Activated CD4-positive, alpha-beta T cell treated with anti-CD3 and anti-CD28 coated beads for 36 hours (primary cell): Measurements from ENCODE around the gene CTPS1. TPM values are rescaled to one million over a fixed set of nuclear protein-coding genes. Genes with fewer than 3 reads are reported as not detected.

Experiments used
- ATAC-seq: fragments of 200-7000 bp; cut with Tn5 transposase; one replicate; pipeline ENCODE4 v1.10.0; 2021; ENCODE audit warnings: mild to moderate bottlenecking, moderate library complexity
- CTCF ChIA-PET: fragments of 350-600 bp; sonication (Branson Sonifier 250); formaldehyde crosslinking; loops from one replicate; lab custom pipeline; 2021; ENCODE audit warnings: antibody characterized with exemption; lab: Charles Lee
- POLR2A ChIA-PET: fragments of 350-600 bp; sonication (Branson Sonifier 250); formaldehyde crosslinking; loops from one replicate; lab custom pipeline; 2021; ENCODE audit warnings: antibody characterized with exemption, inconsistent platforms; lab: Charles Lee
- DNase-seq: peaks from one replicate; pipeline ENCODE4 v3.0.0-alpha.2; 2020
- H3K27ac Mint-ChIP-seq: one replicate; pipeline ENCODE4 v1.8.0; 2021; ENCODE audit warnings: mixed read lengths
- H3K27me3 Mint-ChIP-seq: one replicate; pipeline ENCODE4 v1.8.0; 2021; ENCODE audit warnings: mixed read lengths
- H3K36me3 Mint-ChIP-seq: one replicate; pipeline ENCODE4 v1.8.0; 2021; ENCODE audit warnings: low read depth, mixed read lengths
- H3K4me1 Mint-ChIP-seq: one replicate; pipeline ENCODE4 v1.8.0; 2021; ENCODE audit warnings: mixed read lengths
- H3K4me3 Mint-ChIP-seq: one replicate; pipeline ENCODE4 v1.8.0; 2021; ENCODE audit warnings: mild to moderate bottlenecking, moderate library complexity, mixed read lengths
- H3K9me3 Mint-ChIP-seq: one replicate; pipeline ENCODE4 v1.8.0; 2021; ENCODE audit warnings: low read depth, mixed read lengths
- intact Hi-C, 2 experiments: fragments of 100-400 bp; cut with DNase I in 1 of 2; cut with micrococcal nuclease in 1 of 2; formaldehyde crosslinking; loops; one replicate each; pipeline versions ENCODE4 v1.14.2 to v1.15.1; 2022 to 2024; cut with DNase I, micrococcal nuclease
- total RNA-seq, 2 experiments: library from RNA; stranded (reverse); gene quantifications; one replicate each; pipeline ENCODE4 v1.2.3, GENCODE V29; 2021

Gene CTPS1
- total RNA-seq, 2 experiments from 2014 or later = 89.5 to 106 TPM

GRCh38 chr1:40981691-40982448, 2.4 kb downstream of the CTPS1 start:
- peaks cover 65% of the 10 kb centered on the region for H3K4me1 Mint-ChIP-seq
- H3K27ac Mint-ChIP-seq = peak overlapping the region; percentile 93
- H3K9me3 Mint-ChIP-seq = no peaks in the 10 kb centered on the region
- peak overlapping the region; percentile 86 for H3K4me3 Mint-ChIP-seq
- H3K27me3 Mint-ChIP-seq = no peaks in the 10 kb centered on the region
- POLR2A ChIA-PET = interaction anchor here (1.2 kb wide), 1 partner anchor 608 kb away, joined by 5 read pairs; the partner anchor contains the start of gene SMAP2
- intact Hi-C loops = loop anchor here (5.0 kb wide), 6 partner anchors 35 to 1475 kb away; partner anchors contain the start of genes FOXO6 (in 1 of the 2), PPCS (in 1 of the 2), RLF (in 1 of the 2) and ZMYND12 (in 1 of the 2)
- H3K36me3 Mint-ChIP-seq = peaks cover 62% of the 10 kb centered on the region
- ATAC-seq (no peak), DNase-seq (no peak)
- CTCF ChIA-PET = interaction anchor here (4.0 kb wide), 1 partner anchor 21 kb away, joined by 22 read pairs; no protein-coding TSS in a partner anchor

- no peak for ATAC-seq
- H3K4me1 Mint-ChIP-seq = peaks cover 65% of the 10 kb centered on the region
- peaks cover 70% of the 10 kb centered on the region for H3K36me3 Mint-ChIP-seq
- DNase-seq = no peak
- peak overlapping the region; percentile 79 for H3K27ac Mint-ChIP-seq
- ChIA-PET CTCF (interaction anchor here (4.0 kb wide), 1 partner anchor 20 kb away, joined by 22 read pairs; no protein-coding TSS in a partner anchor), POLR2A (interaction anchor here (0.6 kb wide), 1 partner anchor 17 kb away, joined by 3 read pairs; no protein-coding TSS in a partner anchor)
- intact Hi-C loops = loop anchor here (5.0 kb wide), 6 partner anchors 35 to 1475 kb away; partner anchors contain the start of genes FOXO6 (in 1 of the 2), PPCS (in 1 of the 2), RLF (in 1 of the 2) and ZMYND12 (in 1 of the 2)
- H3K4me3 Mint-ChIP-seq = no peak overlapping the region
- no peaks in the 10 kb centered on the region for H3K27me3 Mint-ChIP-seq
- H3K9me3 Mint-ChIP-seq = no peaks in the 10 kb centered on the region
These were observed 3.2 kb downstream of the CTPS1 start for GRCh38 chr1:40982721-40983120.

- H3K4me1 Mint-ChIP-seq = peaks cover 65% of the 10 kb centered on the region
- intact Hi-C loops = loop anchor here (5.0 kb wide), 6 partner anchors 34 to 1474 kb away; partner anchors contain the start of genes FOXO6 (in 1 of the 2), PPCS (in 1 of the 2), RLF (in 1 of the 2) and ZMYND12 (in 1 of the 2)
- H3K36me3 Mint-ChIP-seq = peaks cover 76% of the 10 kb centered on the region
- ATAC-seq (no peak), DNase-seq (no peak)
- H3K4me3 Mint-ChIP-seq = peak overlapping the region; percentile 18
- H3K27ac Mint-ChIP-seq = peak overlapping the region; percentile 79
- no peaks in the 10 kb centered on the region for H3K27me3 Mint-ChIP-seq
- no peaks in the 10 kb centered on the region for H3K9me3 Mint-ChIP-seq
- CTCF ChIA-PET = interaction anchor here (4.0 kb wide), 1 partner anchor 20 kb away, joined by 22 read pairs; no protein-coding TSS in a partner anchor
- POLR2A ChIA-PET = interaction anchor here (0.6 kb wide), 1 partner anchor 17 kb away, joined by 3 read pairs; no protein-coding TSS in a partner anchor
These were observed 3.8 kb downstream of the CTPS1 start for GRCh38 chr1:40983286-40983685.

DNA sequence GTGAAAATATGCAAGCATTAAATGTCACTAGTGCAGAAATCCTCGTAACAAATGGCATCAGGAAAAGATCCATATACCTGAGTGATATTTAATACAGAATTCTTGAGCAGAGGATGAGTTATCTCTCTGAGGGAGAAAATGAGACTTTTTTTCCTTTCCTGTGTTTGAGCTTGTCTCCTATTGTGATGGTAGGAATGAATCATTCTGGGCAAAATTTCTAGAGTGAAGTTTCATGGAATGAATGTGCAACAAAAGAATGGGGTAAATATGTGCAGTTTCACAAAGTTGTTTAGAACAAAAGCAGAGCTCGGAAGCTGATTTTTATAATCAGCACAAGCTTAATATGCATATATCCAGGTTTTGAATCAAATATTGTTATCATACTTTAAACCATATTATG, 4.6 kb downstream of the CTPS1 start:
- H3K4me3 Mint-ChIP-seq = peak overlapping the region; percentile 11
- POLR2A ChIA-PET = interaction anchor here (0.6 to 1.4 kb wide), 4 partner anchors 20 to 620 kb away, joined by 3 to 7 read pairs (median 4); no protein-coding TSS in a partner anchor
- DNase-seq (no peak), ATAC-seq (peak; percentile 3)
- H3K4me1 Mint-ChIP-seq = peaks cover 62% of the 10 kb centered on the region
- H3K36me3 Mint-ChIP-seq = peaks cover 83% of the 10 kb centered on the region
- H3K9me3 Mint-ChIP-seq = no peaks in the 10 kb centered on the region
- peak overlapping the region; percentile 84 for H3K27ac Mint-ChIP-seq
- H3K27me3 Mint-ChIP-seq = no peaks in the 10 kb centered on the region
- CTCF ChIA-PET = interaction anchor here (0.8 to 4.0 kb wide), 2 partner anchors 19 to 294 kb away, joined by 4 to 22 read pairs; no protein-coding TSS in a partner anchor
- intact Hi-C loops = loop anchor here (1.0 to 5.0 kb wide), 8 partner anchors 19 to 1473 kb away; partner anchors contain the start of genes FOXO6 (in 1 of the 2), PPCS (in 1 of the 2), RLF (in 1 of the 2) and ZMYND12 (in 1 of the 2)

DNA sequence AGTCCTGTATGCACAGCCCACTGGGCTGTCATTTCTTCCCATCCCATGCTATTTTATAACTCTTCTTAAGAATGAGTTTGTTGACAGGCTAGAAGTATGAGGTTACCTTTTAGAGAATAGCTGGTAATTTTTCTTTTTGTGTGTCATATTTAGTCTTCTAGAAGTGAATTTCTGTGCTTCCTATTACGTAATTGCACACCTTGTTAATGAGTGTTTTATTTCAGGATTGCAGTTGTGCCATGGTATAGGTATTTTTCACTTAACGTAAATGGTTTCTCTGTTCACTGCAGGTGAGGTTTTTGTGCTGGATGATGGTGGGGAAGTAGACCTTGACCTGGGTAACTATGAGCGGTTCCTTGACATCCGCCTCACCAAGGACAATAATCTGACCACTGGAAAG, 5.0 kb downstream of the CTPS1 start:
- POLR2A ChIA-PET = interaction anchor here (0.6 to 1.4 kb wide), 4 partner anchors 19 to 621 kb away, joined by 3 to 7 read pairs (median 4); no protein-coding TSS in a partner anchor
- peak overlapping the region; percentile 84 for H3K27ac Mint-ChIP-seq
- peaks cover 62% of the 10 kb centered on the region for H3K4me1 Mint-ChIP-seq
- CTCF ChIA-PET = interaction anchor here (0.7 to 4.0 kb wide), 3 partner anchors 18 to 294 kb away, joined by 3 to 22 read pairs (median 4); no protein-coding TSS in a partner anchor
- peak overlapping the region; percentile 11 for H3K4me3 Mint-ChIP-seq
- no peaks in the 10 kb centered on the region for H3K9me3 Mint-ChIP-seq
- ATAC-seq (no peak), DNase-seq (no peak)
- peaks cover 88% of the 10 kb centered on the region for H3K36me3 Mint-ChIP-seq
- intact Hi-C loops = loop anchor here (1.0 to 5.0 kb wide), 8 partner anchors 19 to 1473 kb away; partner anchors contain the start of genes FOXO6 (in 1 of the 2), PPCS (in 1 of the 2), RLF (in 1 of the 2) and ZMYND12 (in 1 of the 2)
- no peaks in the 10 kb centered on the region for H3K27me3 Mint-ChIP-seq

- CTCF ChIA-PET = interaction anchor here (0.7 to 4.0 kb wide), 3 partner anchors 12 to 31 kb away, joined by 3 to 22 read pairs (median 3); no protein-coding TSS in a partner anchor
- Mint-ChIP-seq H3K36me3 (peaks cover 94% of the 10 kb centered on the region), H3K4me3 (no peak overlapping the region), H3K27me3 (no peaks in the 10 kb centered on the region), H3K4me1 (peaks cover 62% of the 10 kb centered on the region), H3K27ac (peak overlapping the region; percentile 7), H3K9me3 (no peaks in the 10 kb centered on the region)
- intact Hi-C loops = loop anchor here in 1 of 2 experiments (2.0 kb wide), 1 partner anchor 290 kb away; no protein-coding TSS in a partner anchor
- DNase-seq (no peak), ATAC-seq (no peak)
- POLR2A ChIA-PET = no interaction called here
These were observed 5.7 kb downstream of the CTPS1 start for GRCh38 chr1:40985161-40985560.

GRCh38 chr1:40985875-40986274, 6.4 kb downstream of the CTPS1 start:
- peaks cover 59% of the 10 kb centered on the region for H3K4me1 Mint-ChIP-seq
- peak; percentile 19 for DNase-seq
- ChIA-PET CTCF (interaction anchor here (0.7 to 4.0 kb wide), 5 partner anchors 9 to 1287 kb away, joined by 3 to 22 read pairs (median 3); no protein-coding TSS in a partner anchor), POLR2A (interaction anchor here (0.7 kb wide), 1 partner anchor 9 kb away, joined by 3 read pairs; no protein-coding TSS in a partner anchor)
- H3K4me3 Mint-ChIP-seq = no peak overlapping the region
- H3K36me3 Mint-ChIP-seq = peaks cover 94% of the 10 kb centered on the region
- H3K9me3 Mint-ChIP-seq = no peaks in the 10 kb centered on the region
- intact Hi-C loops = loop anchor here in 1 of 2 experiments (2.0 kb wide), 1 partner anchor 291 kb away; no protein-coding TSS in a partner anchor
- peak overlapping the region; percentile 72 for H3K27ac Mint-ChIP-seq
- peak; percentile 24 for ATAC-seq
- no peaks in the 10 kb centered on the region for H3K27me3 Mint-ChIP-seq

DNA sequence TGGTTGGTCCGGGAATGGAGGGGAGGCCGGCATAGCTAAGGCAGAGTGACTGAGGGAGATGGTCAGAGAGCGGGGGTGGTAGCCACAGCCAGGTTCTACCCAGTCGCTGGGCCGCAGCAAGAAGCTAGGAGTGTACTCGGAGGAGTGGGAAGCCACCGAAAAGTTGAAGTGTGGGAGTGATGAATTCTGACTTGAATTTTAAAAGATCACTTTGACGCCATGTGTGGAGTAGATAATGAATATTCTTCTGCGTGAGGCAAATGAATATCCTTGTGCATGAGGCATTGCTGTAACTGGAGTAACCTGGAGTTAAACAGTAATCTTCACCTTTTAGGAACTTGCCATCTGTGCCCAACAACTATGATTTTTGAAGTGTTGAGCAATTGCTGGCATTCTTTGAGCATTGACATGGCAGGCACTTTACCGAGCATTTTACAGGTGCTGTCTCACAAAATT, 6.9 kb downstream of the CTPS1 start:
- DNase-seq (no peak), ATAC-seq (no peak)
- ChIA-PET POLR2A (interaction anchor here (0.7 kb wide), 1 partner anchor 9 kb away, joined by 3 read pairs; no protein-coding TSS in a partner anchor), CTCF (interaction anchor here (0.7 to 1.3 kb wide), 5 partner anchors 9 to 1287 kb away, joined by 3 to 4 read pairs (median 3); no protein-coding TSS in a partner anchor)
- H3K4me1 Mint-ChIP-seq = peaks cover 54% of the 10 kb centered on the region
- H3K27me3 Mint-ChIP-seq = no peaks in the 10 kb centered on the region
- peak overlapping the region; percentile 72 for H3K27ac Mint-ChIP-seq
- H3K4me3 Mint-ChIP-seq = no peak overlapping the region
- intact Hi-C loops = no loop called here
- no peaks in the 10 kb centered on the region for H3K9me3 Mint-ChIP-seq
- H3K36me3 Mint-ChIP-seq = peaks cover 94% of the 10 kb centered on the region

DNA sequence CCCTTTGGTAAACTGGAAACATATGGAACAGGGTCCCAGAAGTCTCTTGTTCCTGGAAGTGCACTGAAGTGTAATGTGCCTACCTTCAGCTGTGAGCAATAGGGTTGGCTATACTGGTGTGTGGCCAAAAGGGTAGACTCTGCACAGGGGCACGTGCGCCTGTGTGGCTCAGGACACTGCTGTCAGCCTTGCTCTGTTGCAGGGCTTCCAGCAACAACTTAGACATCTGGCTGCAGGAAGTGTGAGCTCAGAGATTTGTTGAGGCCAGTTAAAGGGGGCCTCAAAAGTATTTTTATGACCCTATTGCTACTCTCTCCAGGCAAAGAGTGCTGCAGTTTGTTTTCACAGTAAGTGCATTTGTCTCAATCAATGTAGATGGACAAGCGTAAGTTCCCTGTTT, 7.5 kb downstream of the CTPS1 start:
- intact Hi-C loops = no loop called here
- Mint-ChIP-seq H3K4me3 (no peak overlapping the region), H3K27ac (peak overlapping the region; percentile 4), H3K9me3 (no peaks in the 10 kb centered on the region), H3K4me1 (peaks cover 49% of the 10 kb centered on the region), H3K36me3 (peaks cover 96% of the 10 kb centered on the region), H3K27me3 (no peaks in the 10 kb centered on the region)
- POLR2A ChIA-PET = no interaction called here
- DNase-seq (no peak), ATAC-seq (no peak)
- CTCF ChIA-PET = interaction anchor here (0.8 to 1.2 kb wide), 3 partner anchors 17 to 1718 kb away, joined by 3 read pairs; no protein-coding TSS in a partner anchor
